ENCODE measurements around the gene TACSTD2.
"Not testable (repeated sequence)": the region's sequence is repeated elsewhere in the genome, so short reads cannot be mapped to it uniquely, and the experiment has no call there.

TACSTD2 gene

DNA sequence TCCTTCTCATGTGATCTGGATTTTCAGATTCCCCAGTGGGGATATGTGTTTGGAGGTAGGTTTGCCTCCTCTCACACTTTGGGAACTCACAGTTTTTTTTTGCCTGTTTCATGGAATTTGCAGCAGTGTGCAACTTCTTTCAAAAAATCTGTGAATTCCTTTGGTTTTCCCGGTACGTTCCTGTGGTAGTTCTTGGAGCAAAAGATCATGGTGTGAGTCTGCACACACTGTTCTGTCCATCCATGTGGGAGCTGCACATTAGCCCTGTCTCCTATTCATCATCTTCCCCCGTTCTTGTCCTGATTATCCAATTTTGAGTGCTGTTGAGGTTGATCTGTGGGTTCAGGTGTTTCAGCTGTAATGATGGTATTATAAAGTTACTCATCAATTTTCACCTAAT, 30.3 kb upstream of the TACSTD2 start:
- Histone ChIP-seq H2AFZ (ENCODE audit: low read depth, low read length) (no peak overlapping the region), H3K36me3 (ENCODE audit: insufficient read depth, low read length) (no peaks in the 10 kb centered on the region), H3K9me3 (ENCODE audit: low read length) (no peaks in the 10 kb centered on the region), H3K4me1 (ENCODE audit: insufficient read depth, low read length) (no peaks in the 10 kb centered on the region), H3K27me3 (ENCODE audit: insufficient read depth, low read length) (no peaks in the 10 kb centered on the region), H3K4me3 (ENCODE audit: low read length) (no peak overlapping the region)

- not testable (repeated sequence) for H3K27me3 ChIP-seq (ENCODE audit: insufficient read depth, low read length); H3K4me3 ChIP-seq (ENCODE audit: low read length); H3K4me1 ChIP-seq (ENCODE audit: insufficient read depth, low read length); H3K9me3 ChIP-seq (ENCODE audit: low read length); H2AFZ ChIP-seq (ENCODE audit: low read depth, low read length); H3K36me3 ChIP-seq (ENCODE audit: insufficient read depth, low read length)
These were observed 24.9 kb upstream of the TACSTD2 start for GRCh38 chr1:58601921-58602320.

- H2AFZ ChIP-seq (ENCODE audit: low read depth, low read length) = no peak overlapping the region
- H3K4me1 ChIP-seq (ENCODE audit: insufficient read depth, low read length) = no peaks in the 10 kb centered on the region
- no peaks in the 10 kb centered on the region for H3K27me3 ChIP-seq (ENCODE audit: insufficient read depth, low read length)
These were observed 20.9 kb upstream of the TACSTD2 start for GRCh38 chr1:58597996-58598395.

GRCh38 chr1:58597076-58597475, 20.0 kb upstream of the TACSTD2 start:
- no peak overlapping the region for H2AFZ ChIP-seq (ENCODE audit: low read depth, low read length)
- no peaks in the 10 kb centered on the region for H3K27me3 ChIP-seq (ENCODE audit: insufficient read depth, low read length)
- no peaks in the 10 kb centered on the region for H3K4me1 ChIP-seq (ENCODE audit: insufficient read depth, low read length)
- no peaks in the 10 kb centered on the region for H3K9me3 ChIP-seq (ENCODE audit: low read length)
- H3K4me3 ChIP-seq (ENCODE audit: low read length) = no peak overlapping the region
- H3K36me3 ChIP-seq (ENCODE audit: insufficient read depth, low read length) = no peaks in the 10 kb centered on the region

More at GRCh38 chr1:58597996-58598395, 20.9 kb upstream of the TACSTD2 start:
- no peaks in the 10 kb centered on the region for H3K36me3 ChIP-seq (ENCODE audit: insufficient read depth, low read length)
- no peak overlapping the region for H3K4me3 ChIP-seq (ENCODE audit: low read length)
- H3K9me3 ChIP-seq (ENCODE audit: low read length) = no peaks in the 10 kb centered on the region

- Histone ChIP-seq H3K36me3 (ENCODE audit: insufficient read depth, low read length) (no peaks in the 10 kb centered on the region), H2AFZ (ENCODE audit: low read depth, low read length) (no peak overlapping the region), H3K27me3 (ENCODE audit: insufficient read depth, low read length) (no peaks in the 10 kb centered on the region), H3K4me1 (ENCODE audit: insufficient read depth, low read length) (no peaks in the 10 kb centered on the region), H3K4me3 (ENCODE audit: low read length) (no peak overlapping the region), H3K9me3 (ENCODE audit: low read length) (no peaks in the 10 kb centered on the region)
These were observed 19.6 kb upstream of the TACSTD2 start for GRCh38 chr1:58596631-58597052.

DNA sequence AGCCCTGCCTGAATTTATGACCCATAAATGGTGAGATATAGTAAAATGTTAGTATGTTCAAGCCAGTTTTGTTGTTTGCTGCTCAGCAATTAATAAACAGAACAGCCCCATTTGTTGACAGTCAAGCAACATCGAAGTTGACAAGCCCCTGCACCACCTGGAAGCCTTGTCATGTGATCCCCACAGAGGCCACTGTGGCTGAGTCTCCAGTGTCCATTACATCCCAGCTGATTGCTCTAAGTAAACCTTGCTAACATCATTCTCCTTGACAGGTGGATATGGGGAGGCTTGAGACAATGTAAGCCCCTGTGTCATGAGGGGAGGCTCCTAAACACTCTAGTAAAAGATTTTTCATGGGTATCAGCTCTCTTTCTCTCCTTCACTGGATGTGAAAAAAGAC, 17.5 kb upstream of the TACSTD2 start:
- Histone ChIP-seq H3K27me3 (ENCODE audit: insufficient read depth, low read length) (no peaks in the 10 kb centered on the region), H2AFZ (ENCODE audit: low read depth, low read length) (no peak overlapping the region), H3K4me3 (ENCODE audit: low read length) (no peak overlapping the region), H3K4me1 (ENCODE audit: insufficient read depth, low read length) (no peaks in the 10 kb centered on the region), H3K9me3 (ENCODE audit: low read length) (no peaks in the 10 kb centered on the region), H3K36me3 (ENCODE audit: insufficient read depth, low read length) (no peaks in the 10 kb centered on the region)

DNA sequence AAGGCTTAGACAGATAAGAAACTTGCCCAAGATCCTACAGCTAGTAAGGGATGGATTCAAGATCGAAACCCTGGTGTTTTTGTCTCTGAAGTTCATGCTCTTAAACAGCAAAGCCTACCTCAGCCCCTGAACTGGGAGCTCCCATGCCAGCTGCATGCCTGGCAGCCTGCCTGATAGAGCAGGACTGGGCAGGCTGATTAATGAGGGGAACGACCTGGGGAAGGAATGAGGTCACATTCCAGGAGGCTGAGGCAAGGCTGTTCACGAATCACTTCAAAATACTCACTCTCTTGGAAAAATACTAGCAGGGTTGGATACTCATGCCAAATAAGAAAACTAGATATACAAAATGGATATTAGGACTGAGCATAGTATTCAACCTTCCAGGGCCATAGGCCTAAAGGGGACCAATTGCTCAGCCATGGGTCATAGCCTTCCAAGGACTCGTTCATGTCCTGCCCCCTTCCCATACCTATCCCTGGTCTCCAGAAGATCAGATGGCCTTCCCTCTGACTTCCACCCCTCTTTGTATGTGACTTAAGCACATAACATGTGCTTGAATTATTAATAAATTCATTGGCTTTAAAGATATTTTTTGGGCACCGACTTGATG, 15.6 kb upstream of the TACSTD2 start:
- Histone ChIP-seq H3K27me3 (ENCODE audit: insufficient read depth, low read length) (no peaks in the 10 kb centered on the region), H3K9me3 (ENCODE audit: low read length) (no peaks in the 10 kb centered on the region), H2AFZ (ENCODE audit: low read depth, low read length) (no peak overlapping the region), H3K4me3 (ENCODE audit: low read length) (no peak overlapping the region), H3K36me3 (ENCODE audit: insufficient read depth, low read length) (no peaks in the 10 kb centered on the region), H3K4me1 (ENCODE audit: insufficient read depth, low read length) (no peaks in the 10 kb centered on the region)

DNA sequence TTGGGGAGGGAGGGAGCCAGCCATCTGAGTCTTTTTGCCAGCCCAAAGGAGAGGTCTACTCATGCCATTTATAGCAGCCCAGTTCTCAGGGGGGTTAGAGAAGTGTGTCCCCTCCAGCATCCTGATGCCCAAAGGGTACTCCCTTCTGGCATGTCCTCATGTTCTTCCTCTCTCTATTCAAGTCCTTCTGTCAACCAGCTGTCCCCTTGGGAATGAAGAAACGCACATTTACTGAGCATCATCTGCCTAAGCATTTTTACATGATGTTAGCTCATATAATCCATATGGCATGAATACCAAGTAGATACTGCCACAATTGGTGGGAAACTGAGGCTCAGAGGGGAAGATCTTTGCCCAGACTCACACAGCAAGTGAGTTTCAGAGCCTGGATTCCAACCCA, 14.8 kb upstream of the TACSTD2 start:
- Histone ChIP-seq H3K9me3 (ENCODE audit: low read length) (no peaks in the 10 kb centered on the region), H3K27me3 (ENCODE audit: insufficient read depth, low read length) (no peaks in the 10 kb centered on the region), H2AFZ (ENCODE audit: low read depth, low read length) (no peak overlapping the region), H3K4me3 (ENCODE audit: low read length) (no peak overlapping the region), H3K36me3 (ENCODE audit: insufficient read depth, low read length) (no peaks in the 10 kb centered on the region), H3K4me1 (ENCODE audit: insufficient read depth, low read length) (no peaks in the 10 kb centered on the region)

GRCh38 chr1:58590019-58590418, 13.0 kb upstream of the TACSTD2 start:
- Histone ChIP-seq H3K36me3 (ENCODE audit: insufficient read depth, low read length) (no peaks in the 10 kb centered on the region), H3K9me3 (ENCODE audit: low read length) (no peaks in the 10 kb centered on the region), H3K4me1 (ENCODE audit: insufficient read depth, low read length) (no peaks in the 10 kb centered on the region), H3K4me3 (ENCODE audit: low read length) (no peak overlapping the region), H3K27me3 (ENCODE audit: insufficient read depth, low read length) (no peaks in the 10 kb centered on the region), H2AFZ (ENCODE audit: low read depth, low read length) (no peak overlapping the region)

DNA sequence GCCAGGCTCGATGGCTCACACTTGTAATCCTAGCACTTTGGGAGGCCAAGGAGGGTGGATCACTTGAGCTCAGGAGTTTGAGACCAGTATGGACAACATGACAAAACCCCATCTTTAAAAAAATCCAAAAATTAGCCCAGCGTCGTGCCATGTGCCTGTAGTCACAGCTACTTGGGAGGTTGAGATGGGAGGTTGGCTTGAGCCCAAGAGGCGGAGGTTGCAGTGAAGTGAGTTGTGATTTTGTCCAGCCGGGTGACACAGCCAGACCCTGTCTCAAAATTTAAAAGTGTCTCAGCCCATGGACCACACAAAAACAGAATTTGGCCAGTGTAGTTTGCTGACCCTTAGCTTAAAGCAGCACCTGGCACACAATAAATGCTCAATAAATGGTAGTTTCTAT, 11.3 kb upstream of the TACSTD2 start:
- H3K27me3 ChIP-seq (ENCODE audit: insufficient read depth, low read length) = no peaks in the 10 kb centered on the region
- H3K4me3 ChIP-seq (ENCODE audit: low read length) = no peak overlapping the region
- no peaks in the 10 kb centered on the region for H3K36me3 ChIP-seq (ENCODE audit: insufficient read depth, low read length)
- no peaks in the 10 kb centered on the region for H3K4me1 ChIP-seq (ENCODE audit: insufficient read depth, low read length)
- no peak overlapping the region for H2AFZ ChIP-seq (ENCODE audit: low read depth, low read length)
- no peaks in the 10 kb centered on the region for H3K9me3 ChIP-seq (ENCODE audit: low read length)

GRCh38 chr1:58587667-58588066, 10.6 kb upstream of the TACSTD2 start:
- Histone ChIP-seq H3K4me1 (ENCODE audit: insufficient read depth, low read length) (no peaks in the 10 kb centered on the region), H3K9me3 (ENCODE audit: low read length) (no peaks in the 10 kb centered on the region), H3K4me3 (ENCODE audit: low read length) (no peak overlapping the region), H3K36me3 (ENCODE audit: insufficient read depth, low read length) (no peaks in the 10 kb centered on the region), H3K27me3 (ENCODE audit: insufficient read depth, low read length) (no peaks in the 10 kb centered on the region), H2AFZ (ENCODE audit: low read depth, low read length) (no peak overlapping the region)

GRCh38 chr1:58586271-58586670, 9.2 kb upstream of the TACSTD2 start:
- H3K4me3 ChIP-seq (ENCODE audit: low read length) = no peak overlapping the region

GRCh38 chr1:58585581-58586151, 8.6 kb upstream of the TACSTD2 start:
- Histone ChIP-seq H2AFZ (ENCODE audit: low read depth, low read length) (no peak overlapping the region), H3K9me3 (ENCODE audit: low read length) (no peaks in the 10 kb centered on the region), H3K4me3 (ENCODE audit: low read length) (no peak overlapping the region), H3K27me3 (ENCODE audit: insufficient read depth, low read length) (no peaks in the 10 kb centered on the region), H3K4me1 (ENCODE audit: insufficient read depth, low read length) (no peaks in the 10 kb centered on the region), H3K36me3 (ENCODE audit: insufficient read depth, low read length) (no peaks in the 10 kb centered on the region)

More at GRCh38 chr1:58586271-58586670, 9.2 kb upstream of the TACSTD2 start:
- H3K36me3 ChIP-seq (ENCODE audit: insufficient read depth, low read length) = no peaks in the 10 kb centered on the region
- no peaks in the 10 kb centered on the region for H3K4me1 ChIP-seq (ENCODE audit: insufficient read depth, low read length)
- H3K9me3 ChIP-seq (ENCODE audit: low read length) = no peaks in the 10 kb centered on the region
- no peaks in the 10 kb centered on the region for H3K27me3 ChIP-seq (ENCODE audit: insufficient read depth, low read length)
- H2AFZ ChIP-seq (ENCODE audit: low read depth, low read length) = no peak overlapping the region

DNA sequence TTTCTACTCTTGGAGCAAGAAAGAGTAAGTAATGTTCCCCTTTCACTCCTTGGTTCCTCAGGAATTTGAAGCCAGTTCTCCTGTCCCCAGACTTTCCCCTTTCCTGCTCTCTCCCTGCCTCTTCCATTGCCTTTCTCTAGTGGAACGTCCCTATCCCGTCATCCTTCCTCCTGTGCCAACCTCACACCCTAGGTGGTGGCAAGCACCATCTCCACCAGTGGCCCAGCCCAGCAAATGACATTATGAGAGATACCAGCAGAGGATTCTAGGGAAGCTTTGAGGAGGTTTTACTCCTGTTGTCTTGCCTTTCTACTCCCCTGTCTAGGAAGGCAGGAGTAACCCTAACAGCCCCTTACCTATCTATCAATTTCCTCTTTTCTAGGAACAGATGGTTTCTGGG, 8.1 kb upstream of the TACSTD2 start:
- H3K27me3 ChIP-seq (ENCODE audit: insufficient read depth, low read length) = no peaks in the 10 kb centered on the region
- H3K9me3 ChIP-seq (ENCODE audit: low read length) = no peaks in the 10 kb centered on the region
- no peak overlapping the region for H3K4me3 ChIP-seq (ENCODE audit: low read length)
- no peaks in the 10 kb centered on the region for H3K36me3 ChIP-seq (ENCODE audit: insufficient read depth, low read length)
- no peak overlapping the region for H2AFZ ChIP-seq (ENCODE audit: low read depth, low read length)
- H3K4me1 ChIP-seq (ENCODE audit: insufficient read depth, low read length) = no peaks in the 10 kb centered on the region

Data from neuron (in vitro differentiated cells).